PC-9 (cell line): ENCODE results near the gene RCOR3.

Experiments
- EZH2 ChIP-seq: fragments of 200-600 bp; sonication (generic); IDR thresholded peaks from 2 replicates; pipeline ENCODE4 v1.8.0; 2017; ENCODE audit warnings: antibody characterized with exemption, low read depth
- TF ChIP-seq, protein P1 (sequence below): fragments of 200-600 bp; sonication (generic); conservative IDR thresholded peaks from 2 replicates; pipeline ENCODE4 v1.6.1; 2017; ENCODE audit warnings: mixed run types, antibody characterized with exemption, mild to moderate bottlenecking, moderate library complexity

DNA sequence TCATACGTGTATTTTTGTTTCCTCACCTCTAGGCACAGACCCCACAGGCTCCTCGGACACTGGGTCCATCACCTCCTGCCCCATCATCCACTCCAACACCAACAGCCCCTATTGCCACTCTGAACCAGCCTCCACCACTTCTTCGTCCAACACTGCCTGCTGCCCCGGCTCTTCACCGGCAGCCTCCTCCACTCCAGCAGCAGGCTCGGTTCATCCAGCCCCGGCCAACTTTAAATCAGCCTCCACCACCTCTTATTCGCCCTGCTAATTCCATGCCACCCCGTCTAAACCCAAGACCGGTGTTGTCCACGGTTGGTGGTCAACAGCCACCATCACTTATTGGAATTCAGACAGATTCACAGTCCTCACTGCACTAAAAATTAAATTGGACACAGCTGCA is 54.2 kb downstream of the RCOR3 start:
- TF ChIP-seq, protein P1, sequence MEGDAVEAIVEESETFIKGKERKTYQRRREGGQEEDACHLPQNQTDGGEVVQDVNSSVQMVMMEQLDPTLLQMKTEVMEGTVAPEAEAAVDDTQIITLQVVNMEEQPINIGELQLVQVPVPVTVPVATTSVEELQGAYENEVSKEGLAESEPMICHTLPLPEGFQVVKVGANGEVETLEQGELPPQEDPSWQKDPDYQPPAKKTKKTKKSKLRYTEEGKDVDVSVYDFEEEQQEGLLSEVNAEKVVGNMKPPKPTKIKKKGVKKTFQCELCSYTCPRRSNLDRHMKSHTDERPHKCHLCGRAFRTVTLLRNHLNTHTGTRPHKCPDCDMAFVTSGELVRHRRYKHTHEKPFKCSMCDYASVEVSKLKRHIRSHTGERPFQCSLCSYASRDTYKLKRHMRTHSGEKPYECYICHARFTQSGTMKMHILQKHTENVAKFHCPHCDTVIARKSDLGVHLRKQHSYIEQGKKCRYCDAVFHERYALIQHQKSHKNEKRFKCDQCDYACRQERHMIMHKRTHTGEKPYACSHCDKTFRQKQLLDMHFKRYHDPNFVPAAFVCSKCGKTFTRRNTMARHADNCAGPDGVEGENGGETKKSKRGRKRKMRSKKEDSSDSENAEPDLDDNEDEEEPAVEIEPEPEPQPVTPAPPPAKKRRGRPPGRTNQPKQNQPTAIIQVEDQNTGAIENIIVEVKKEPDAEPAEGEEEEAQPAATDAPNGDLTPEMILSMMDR: no peak
- TF ChIP-seq EZH2: no peak
